NCI-H2107 treated with DMSO at 0.1 percent for 48 hours (cell line): Measurements from ENCODE around the gene ADGRF1.

Experiments
- DNase-seq: peaks from one replicate; lab custom pipeline; 2025; ENCODE audit not compliant: unreplicated experiment; lab: John Stamatoyannopoulos, UW

The ADGRF1 gene

GRCh38 chr6:46985943-46986342, 56.2 kb downstream of the ADGRF1 start:
- no peak for DNase-seq

- DNase-seq, result no peak
Measured at GRCh38 chr6:46983007-46983411, 59.1 kb downstream of the ADGRF1 start.

GRCh38 chr6:46979206-46979605, 62.9 kb downstream of the ADGRF1 start:
- no peak for DNase-seq

GRCh38 chr6:46974786-46975185, 67.3 kb downstream of the ADGRF1 start:
- no peak for DNase-seq

GRCh38 chr6:46973029-46973428, 69.1 kb downstream of the ADGRF1 start:
- no peak for DNase-seq

GRCh38 chr6:46972531-46972930, 69.6 kb downstream of the ADGRF1 start:
- no peak for DNase-seq

GRCh38 chr6:46969206-46969605, 72.9 kb downstream of the ADGRF1 start:
- DNase-seq, result no peak

GRCh38 chr6:46967826-46968349, 74.2 kb downstream of the ADGRF1 start:
- DNase-seq, result no peak

- no peak for DNase-seq
Measured at GRCh38 chr6:46964716-46965519, 77.2 kb downstream of the ADGRF1 start.

- no peak for DNase-seq
Measured at GRCh38 chr6:46963626-46964025, 78.5 kb downstream of the ADGRF1 start.

- DNase-seq, result no peak
Measured at GRCh38 chr6:46963039-46963438, 79.1 kb downstream of the ADGRF1 start.

- DNase-seq, result no peak
Measured at GRCh38 chr6:46961711-46962110, 80.4 kb downstream of the ADGRF1 start.

- DNase-seq, result no peak
Measured at GRCh38 chr6:46961232-46961631, 80.9 kb downstream of the ADGRF1 start.

- DNase-seq, result no peak
Measured at GRCh38 chr6:46959419-46959818, 82.7 kb downstream of the ADGRF1 start.

GRCh38 chr6:46956409-46956808, 85.7 kb downstream of the ADGRF1 start:
- no peak for DNase-seq

GRCh38 chr6:46954837-46955451, 87.2 kb downstream of the ADGRF1 start:
- DNase-seq, result no peak

- DNase-seq, result no peak
Measured at GRCh38 chr6:46953921-46954320, 88.2 kb downstream of the ADGRF1 start.

GRCh38 chr6:46949632-46950280, 92.4 kb downstream of the ADGRF1 start:
- no peak for DNase-seq

- DNase-seq, result no peak
Measured at GRCh38 chr6:46948699-46949098, 93.4 kb downstream of the ADGRF1 start.
